Hepatocyte (in vitro differentiated cells): ENCODE data around the gene CENPC. TPM values are rescaled to one million over a fixed set of nuclear protein-coding genes. Genes with fewer than 3 reads are reported as not detected.

Experiments used
- DNase-seq: peaks from one replicate; pipeline ENCODE4 v3.0.0-alpha.2; 2016; ENCODE audit warnings: low spot score
- H2AFZ ChIP-seq: fragments of 200-600 bp; sonication (generic); 2 replicates; pipeline ENCODE4 v1.6.0; 2016; ENCODE audit warnings: antibody characterized with exemption, mild to moderate bottlenecking
- H3K27ac ChIP-seq: fragments of 200-600 bp; sonication (generic); 2 replicates; pipeline ENCODE4 v1.5.1; 2016; ENCODE audit warnings: mild to moderate bottlenecking
- H3K27me3 ChIP-seq: fragments of 200-600 bp; sonication (generic); 2 replicates; pipeline ENCODE4 v1.6.1; 2016
- H3K36me3 ChIP-seq: fragments of 200-600 bp; sonication (generic); replicated peaks from 2 replicates; pipeline ENCODE4 v1.5.1; 2016; ENCODE audit warnings: low read depth; ENCODE audit not compliant: insufficient read depth
- H3K4me1 ChIP-seq: fragments of 200-600 bp; sonication (generic); 2 replicates; pipeline ENCODE4 v1.5.1; 2016; ENCODE audit warnings: mild to moderate bottlenecking, moderate library complexity; ENCODE audit not compliant: insufficient read depth
- H3K4me2 ChIP-seq: fragments of 200-600 bp; sonication (generic); 2 replicates; pipeline ENCODE4 v1.6.0; 2016
- H3K4me3 ChIP-seq: fragments of 200-600 bp; sonication (generic); 2 replicates; pipeline ENCODE4 v1.5.1; 2016; ENCODE audit warnings: mild to moderate bottlenecking
- H3K79me2 ChIP-seq: fragments of 200-600 bp; sonication (generic); 2 replicates; pipeline ENCODE4 v1.6.0; 2017; ENCODE audit warnings: mild to moderate bottlenecking
- H3K9me2 ChIP-seq: fragments of 200-600 bp; sonication (generic); replicated peaks from 2 replicates; pipeline ENCODE4 v1.6.0; 2017; ENCODE audit warnings: mild to moderate bottlenecking; ENCODE audit not compliant: insufficient read depth
- H3K9me3 ChIP-seq: fragments of 200-600 bp; sonication (generic); 2 replicates; pipeline ENCODE4 v1.5.1; 2016; ENCODE audit warnings: low read depth, mild to moderate bottlenecking
- H4K20me1 ChIP-seq: fragments of 200-600 bp; sonication (generic); 2 replicates; pipeline ENCODE4 v1.6.0; 2016; ENCODE audit warnings: mild to moderate bottlenecking; ENCODE audit not compliant: insufficient read depth, poor library complexity, severe bottlenecking
- EZH2 ChIP-seq: fragments of 200-600 bp; sonication (generic); IDR thresholded peaks from 2 replicates; pipeline ENCODE4 v1.6.1; 2016; ENCODE audit warnings: antibody characterized with exemption, mild to moderate bottlenecking, borderline replicate concordance
- EZH2phosphoT487 ChIP-seq: fragments of 200-600 bp; sonication (generic); IDR thresholded peaks from one replicate; pipeline ENCODE4 v1.6.1; 2018; ENCODE audit warnings: antibody characterized with exemption, mild to moderate bottlenecking, low read depth, moderate library complexity; ENCODE audit not compliant: unreplicated experiment, severe bottlenecking
- WGBS: methylation state at CpG from one replicate; pipeline ENCODE4 v1.1.6; 2016; ENCODE audit warnings: low lambda C conversion rate; ENCODE audit errors: missing lambda C conversion rate; 5-methylcytosine and 5-hydroxymethylcytosine counted together
- polyA plus RNA-seq: library from polyadenylated mRNA; unstranded; fragments of >200 nt; fragmentation: Nextera tagmentation; extraction: Ambion mirVana; gene quantifications from 2 replicates; pipeline ENCODE4 v1.2.1, GENCODE V29; 2016
- total RNA-seq: library from RNA; depleted of rRNA; stranded (reverse); fragments of >200 nt; gene quantifications from 2 replicates; pipeline ENCODE4 v1.2.3, GENCODE V29; 2014
- TF ChIP-seq, protein P1 (sequence below): fragments of 200-600 bp; sonication (generic); IDR thresholded peaks from 2 replicates; pipeline ENCODE4 v1.5.1; 2016; ENCODE audit warnings: antibody characterized with exemption, mild to moderate bottlenecking; ENCODE audit not compliant: poor library complexity

The CENPC gene
- total and polyA plus RNA-seq, 2 experiments from 2014 or later, result 11.2 to 20.8 TPM

GRCh38 chr4:67499799-67500198 lies 45.5 kb downstream of the CENPC start:
- Histone ChIP-seq H4K20me1 (no peaks in the 10 kb centered on the region), H3K9me2 (no peaks in the 10 kb centered on the region), H3K4me2 (no peak overlapping the region), H3K4me1 (no peaks in the 10 kb centered on the region), H3K9me3 (no peaks in the 10 kb centered on the region), H3K27ac (no peak overlapping the region), H2AFZ (no peak overlapping the region), H3K4me3 (no peak overlapping the region), H3K79me2 (no peaks in the 10 kb centered on the region), H3K27me3 (no peaks in the 10 kb centered on the region), H3K36me3 (no peaks in the 10 kb centered on the region)
- no peak for DNase-seq
- TF ChIP-seq, protein P1, sequence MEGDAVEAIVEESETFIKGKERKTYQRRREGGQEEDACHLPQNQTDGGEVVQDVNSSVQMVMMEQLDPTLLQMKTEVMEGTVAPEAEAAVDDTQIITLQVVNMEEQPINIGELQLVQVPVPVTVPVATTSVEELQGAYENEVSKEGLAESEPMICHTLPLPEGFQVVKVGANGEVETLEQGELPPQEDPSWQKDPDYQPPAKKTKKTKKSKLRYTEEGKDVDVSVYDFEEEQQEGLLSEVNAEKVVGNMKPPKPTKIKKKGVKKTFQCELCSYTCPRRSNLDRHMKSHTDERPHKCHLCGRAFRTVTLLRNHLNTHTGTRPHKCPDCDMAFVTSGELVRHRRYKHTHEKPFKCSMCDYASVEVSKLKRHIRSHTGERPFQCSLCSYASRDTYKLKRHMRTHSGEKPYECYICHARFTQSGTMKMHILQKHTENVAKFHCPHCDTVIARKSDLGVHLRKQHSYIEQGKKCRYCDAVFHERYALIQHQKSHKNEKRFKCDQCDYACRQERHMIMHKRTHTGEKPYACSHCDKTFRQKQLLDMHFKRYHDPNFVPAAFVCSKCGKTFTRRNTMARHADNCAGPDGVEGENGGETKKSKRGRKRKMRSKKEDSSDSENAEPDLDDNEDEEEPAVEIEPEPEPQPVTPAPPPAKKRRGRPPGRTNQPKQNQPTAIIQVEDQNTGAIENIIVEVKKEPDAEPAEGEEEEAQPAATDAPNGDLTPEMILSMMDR, result no peak
- no peak for TF ChIP-seq EZH2phosphoT487
- no peak for TF ChIP-seq EZH2
- WGBS, result 94% methylated on average over 2 of the region's 2 CpGs

DNA sequence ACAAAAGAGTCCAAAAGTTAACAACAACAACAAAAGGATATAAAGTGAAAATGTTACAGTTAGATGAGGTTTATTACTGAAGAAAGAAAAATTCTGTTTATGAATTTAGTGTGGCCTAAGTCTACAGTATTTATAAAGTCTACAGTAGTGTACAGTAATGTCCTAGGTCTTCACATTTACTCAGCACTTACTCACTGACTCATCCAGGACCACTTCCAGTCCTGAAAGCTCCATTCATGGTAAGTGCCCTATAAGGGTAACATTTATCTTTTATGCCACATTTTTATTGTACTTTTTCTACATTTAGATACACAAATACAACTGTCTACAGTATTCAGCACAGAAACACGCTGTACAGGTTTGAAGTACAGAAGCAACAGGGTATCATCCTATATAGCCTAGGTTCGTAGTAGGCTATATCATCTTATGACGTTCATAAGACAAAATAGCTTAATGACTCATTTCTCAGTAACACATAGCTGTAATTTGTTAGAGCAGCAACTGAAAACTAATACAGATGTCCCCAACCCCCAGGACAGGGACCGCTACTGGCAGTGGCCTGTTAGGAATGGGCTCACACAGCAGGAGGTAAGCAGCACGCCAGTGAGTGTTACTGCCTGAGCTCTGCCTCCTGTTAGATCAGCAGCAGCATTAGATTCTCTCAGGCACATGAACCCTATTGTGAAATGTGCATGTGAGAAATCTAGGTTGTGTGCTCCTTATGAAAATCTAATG lies 61.3 kb downstream of the CENPC start:
- H3K36me3 ChIP-seq, result no peaks in the 10 kb centered on the region

DNA sequence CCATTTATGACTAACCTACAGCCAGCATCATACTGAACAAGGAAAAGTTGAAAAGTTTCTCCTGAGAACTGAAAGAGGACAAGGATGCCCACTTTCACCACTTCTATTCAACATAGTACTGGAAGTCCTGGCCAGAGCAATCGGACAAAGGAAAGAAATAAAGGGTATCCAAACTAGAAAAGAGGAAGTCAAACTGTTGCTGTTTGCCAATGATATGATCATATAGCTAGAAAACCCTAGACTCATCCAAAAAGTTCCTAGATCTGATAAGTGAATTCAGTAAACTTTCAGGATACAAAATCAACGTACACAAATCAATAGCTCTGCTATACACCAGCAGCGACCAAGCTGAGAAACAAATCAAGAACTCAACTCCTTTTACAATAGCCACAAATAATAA lies 64.5 kb downstream of the CENPC start:
- Histone ChIP-seq H3K36me3 (no peaks in the 10 kb centered on the region), H3K27ac (no peak overlapping the region), H3K27me3 (no peaks in the 10 kb centered on the region), H3K9me3 (no peaks in the 10 kb centered on the region), H2AFZ (no peak overlapping the region), H3K9me2 (no peaks in the 10 kb centered on the region), H3K4me3 (no peak overlapping the region), H3K79me2 (peaks cover 14% of the 10 kb centered on the region), H3K4me2 (no peak overlapping the region), H3K4me1 (no peaks in the 10 kb centered on the region), H4K20me1 (no peaks in the 10 kb centered on the region)
- 99% methylated on average over 3 of the region's 3 CpGs for WGBS
- no peak for TF ChIP-seq EZH2phosphoT487
- TF ChIP-seq, protein P1, result no peak
- no peak for TF ChIP-seq EZH2
- no peak for DNase-seq

More for the DNA sequence above, 61.3 kb downstream of the CENPC start:
- WGBS, result 93% methylated on average over 5 of the region's 5 CpGs
- Histone ChIP-seq H3K27me3 (no peaks in the 10 kb centered on the region), H3K4me1 (no peaks in the 10 kb centered on the region), H4K20me1 (no peaks in the 10 kb centered on the region), H3K4me2 (no peak overlapping the region), H3K9me2 (no peaks in the 10 kb centered on the region), H3K4me3 (no peak overlapping the region), H3K9me3 (no peaks in the 10 kb centered on the region), H3K79me2 (peaks cover 10% of the 10 kb centered on the region), H3K27ac (no peak overlapping the region), H2AFZ (no peak overlapping the region)
- DNase-seq, result no peak
- TF ChIP-seq, protein P1, result no peak
- TF ChIP-seq EZH2, result no peak
- TF ChIP-seq EZH2phosphoT487, result no peak
